ENCODE results near the gene DHX32. TPM values are rescaled to one million over a fixed set of nuclear protein-coding genes. Genes with fewer than 3 reads are reported as not detected.

The DHX32 gene
- total RNA-seq, 1 experiment from 2014 or later = not detected

GRCh38 chr10:125846894-125847293 lies 34.2 kb downstream of the DHX32 start:
- Histone ChIP-seq H3K9me3 (ENCODE audit: low read length) (no peaks in the 10 kb centered on the region), H2AFZ (ENCODE audit: low read length) (no peak overlapping the region), H3K9ac (ENCODE audit: low read length) (no peak overlapping the region), H3K4me2 (ENCODE audit: low read depth, low read length, poor library complexity, severe bottlenecking) (no peak overlapping the region), H3K27me3 (ENCODE audit: low read length) (no peaks in the 10 kb centered on the region), H3K9me2 (replicated peaks; ENCODE audit: insufficient read depth, low read length) (no peaks in the 10 kb centered on the region), H3K36me3 (ENCODE audit: insufficient read depth, low read length) (no peaks in the 10 kb centered on the region), H3K79me2 (ENCODE audit: low read length) (no peaks in the 10 kb centered on the region), H3K27ac (ENCODE audit: low read length) (no peak overlapping the region), H4K20me1 (ENCODE audit: insufficient read depth, low read depth, low read length) (no peaks in the 10 kb centered on the region), H3K4me3 (ENCODE audit: low read length) (no peak overlapping the region), H3K4me1 (ENCODE audit: low read length) (no peaks in the 10 kb centered on the region)
- DNase-seq = no peak

- no peak for DNase-seq
- peaks cover 3% of the 10 kb centered on the region; the same call in 1 of the 2 replicates for H3K36me3 ChIP-seq (ENCODE audit: insufficient read depth, low read length)
- no peak overlapping the region for H3K9ac ChIP-seq (ENCODE audit: low read length)
- no peak overlapping the region for H3K4me3 ChIP-seq (ENCODE audit: low read length)
- H3K9me2 ChIP-seq (replicated peaks; ENCODE audit: insufficient read depth, low read length) = no peaks in the 10 kb centered on the region
- no peaks in the 10 kb centered on the region for H4K20me1 ChIP-seq (ENCODE audit: insufficient read depth, low read depth, low read length)
- H3K27me3 ChIP-seq (ENCODE audit: low read length) = no peaks in the 10 kb centered on the region
- no peak overlapping the region for H3K27ac ChIP-seq (ENCODE audit: low read length)
- no peak overlapping the region for H3K4me2 ChIP-seq (ENCODE audit: low read depth, low read length, poor library complexity, severe bottlenecking)
- H2AFZ ChIP-seq (ENCODE audit: low read length) = no peak overlapping the region
- no peaks in the 10 kb centered on the region for H3K9me3 ChIP-seq (ENCODE audit: low read length)
- H3K4me1 ChIP-seq (ENCODE audit: low read length) = no peaks in the 10 kb centered on the region
- H3K79me2 ChIP-seq (ENCODE audit: low read length) = no peaks in the 10 kb centered on the region
Measured at GRCh38 chr10:125845617-125846016, 35.5 kb downstream of the DHX32 start.

- no peak overlapping the region for H3K4me3 ChIP-seq (ENCODE audit: low read length)
- H4K20me1 ChIP-seq (ENCODE audit: insufficient read depth, low read depth, low read length) = no peaks in the 10 kb centered on the region
- no peak overlapping the region for H3K4me2 ChIP-seq (ENCODE audit: low read depth, low read length, poor library complexity, severe bottlenecking)
- no peaks in the 10 kb centered on the region for H3K79me2 ChIP-seq (ENCODE audit: low read length)
- H3K4me1 ChIP-seq (ENCODE audit: low read length) = no peaks in the 10 kb centered on the region
- no peaks in the 10 kb centered on the region for H3K27me3 ChIP-seq (ENCODE audit: low read length)
- no peak overlapping the region for H2AFZ ChIP-seq (ENCODE audit: low read length)
- DNase-seq = no peak
- H3K27ac ChIP-seq (ENCODE audit: low read length) = no peak overlapping the region
- H3K9me2 ChIP-seq (replicated peaks; ENCODE audit: insufficient read depth, low read length) = no peaks in the 10 kb centered on the region
- H3K9ac ChIP-seq (ENCODE audit: low read length) = no peak overlapping the region
- H3K36me3 ChIP-seq (ENCODE audit: insufficient read depth, low read length) = peaks cover 3% of the 10 kb centered on the region; the same call in 1 of the 2 replicates
- H3K9me3 ChIP-seq (ENCODE audit: low read length) = no peaks in the 10 kb centered on the region
Measured at GRCh38 chr10:125844751-125845221, 36.3 kb downstream of the DHX32 start.

GRCh38 chr10:125843603-125844329 lies 37.3 kb downstream of the DHX32 start:
- H3K4me3 ChIP-seq (ENCODE audit: low read length) = no peak overlapping the region
- H3K27ac ChIP-seq (ENCODE audit: low read length) = no peak overlapping the region
- no peak for DNase-seq
- H2AFZ ChIP-seq (ENCODE audit: low read length) = no peak overlapping the region
- H3K36me3 ChIP-seq (ENCODE audit: insufficient read depth, low read length) = peaks cover 3% of the 10 kb centered on the region; the same call in 1 of the 2 replicates
- H3K9me3 ChIP-seq (ENCODE audit: low read length) = no peaks in the 10 kb centered on the region
- no peaks in the 10 kb centered on the region for H3K27me3 ChIP-seq (ENCODE audit: low read length)
- no peaks in the 10 kb centered on the region for H3K4me1 ChIP-seq (ENCODE audit: low read length)
- H3K4me2 ChIP-seq (ENCODE audit: low read depth, low read length, poor library complexity, severe bottlenecking) = no peak overlapping the region
- H3K9me2 ChIP-seq (replicated peaks; ENCODE audit: insufficient read depth, low read length) = no peaks in the 10 kb centered on the region
- H3K9ac ChIP-seq (ENCODE audit: low read length) = no peak overlapping the region
- H3K79me2 ChIP-seq (ENCODE audit: low read length) = no peaks in the 10 kb centered on the region
- H4K20me1 ChIP-seq (ENCODE audit: insufficient read depth, low read depth, low read length) = no peaks in the 10 kb centered on the region

- Histone ChIP-seq H4K20me1 (ENCODE audit: insufficient read depth, low read depth, low read length) (no peaks in the 10 kb centered on the region), H2AFZ (ENCODE audit: low read length) (no peak overlapping the region), H3K36me3 (ENCODE audit: insufficient read depth, low read length) (peaks cover 10% of the 10 kb centered on the region; the same call in 1 of the 2 replicates), H3K27ac (ENCODE audit: low read length) (no peak overlapping the region), H3K79me2 (ENCODE audit: low read length) (no peaks in the 10 kb centered on the region), H3K4me2 (ENCODE audit: low read depth, low read length, poor library complexity, severe bottlenecking) (no peak overlapping the region), H3K9me3 (ENCODE audit: low read length) (no peaks in the 10 kb centered on the region), H3K4me1 (ENCODE audit: low read length) (no peaks in the 10 kb centered on the region), H3K9ac (ENCODE audit: low read length) (no peak overlapping the region), H3K27me3 (ENCODE audit: low read length) (no peaks in the 10 kb centered on the region), H3K9me2 (replicated peaks; ENCODE audit: insufficient read depth, low read length) (no peaks in the 10 kb centered on the region), H3K4me3 (ENCODE audit: low read length) (no peak overlapping the region)
- DNase-seq = no peak
Measured at GRCh38 chr10:125840955-125841354, 40.1 kb downstream of the DHX32 start.

- Histone ChIP-seq H3K79me2 (ENCODE audit: low read length) (no peaks in the 10 kb centered on the region), H3K4me1 (ENCODE audit: low read length) (no peaks in the 10 kb centered on the region), H4K20me1 (ENCODE audit: insufficient read depth, low read depth, low read length) (no peaks in the 10 kb centered on the region), H3K9me2 (replicated peaks; ENCODE audit: insufficient read depth, low read length) (no peaks in the 10 kb centered on the region), H3K27me3 (ENCODE audit: low read length) (no peaks in the 10 kb centered on the region), H2AFZ (ENCODE audit: low read length) (no peak overlapping the region), H3K27ac (ENCODE audit: low read length) (no peak overlapping the region), H3K9me3 (ENCODE audit: low read length) (no peaks in the 10 kb centered on the region), H3K36me3 (ENCODE audit: insufficient read depth, low read length) (peaks cover 10% of the 10 kb centered on the region; the same call in 1 of the 2 replicates), H3K4me3 (ENCODE audit: low read length) (no peak overlapping the region), H3K4me2 (ENCODE audit: low read depth, low read length, poor library complexity, severe bottlenecking) (no peak overlapping the region), H3K9ac (ENCODE audit: low read length) (no peak overlapping the region)
- DNase-seq = no peak
Measured at GRCh38 chr10:125840406-125840805, 40.7 kb downstream of the DHX32 start.

- Histone ChIP-seq H3K9me3 (ENCODE audit: low read length) (no peaks in the 10 kb centered on the region), H3K27ac (ENCODE audit: low read length) (no peak overlapping the region), H3K9me2 (replicated peaks; ENCODE audit: insufficient read depth, low read length) (no peaks in the 10 kb centered on the region), H3K36me3 (ENCODE audit: insufficient read depth, low read length) (peaks cover 15% of the 10 kb centered on the region), H3K4me2 (ENCODE audit: low read depth, low read length, poor library complexity, severe bottlenecking) (no peak overlapping the region), H3K4me3 (ENCODE audit: low read length) (no peak overlapping the region), H3K27me3 (ENCODE audit: low read length) (no peaks in the 10 kb centered on the region), H2AFZ (ENCODE audit: low read length) (no peak overlapping the region), H3K79me2 (ENCODE audit: low read length) (no peaks in the 10 kb centered on the region), H4K20me1 (ENCODE audit: insufficient read depth, low read depth, low read length) (no peaks in the 10 kb centered on the region), H3K4me1 (ENCODE audit: low read length) (no peaks in the 10 kb centered on the region), H3K9ac (ENCODE audit: low read length) (no peak overlapping the region)
- no peak for DNase-seq
Measured at GRCh38 chr10:125838802-125839575, 42.1 kb downstream of the DHX32 start.

- peaks cover 3% of the 10 kb centered on the region; the same call in 1 of the 2 replicates for H3K79me2 ChIP-seq (ENCODE audit: low read length)
- no peak overlapping the region for H3K9ac ChIP-seq (ENCODE audit: low read length)
- H3K36me3 ChIP-seq (ENCODE audit: insufficient read depth, low read length) = peaks cover 34% of the 10 kb centered on the region
- H3K27ac ChIP-seq (ENCODE audit: low read length) = no peak overlapping the region
- H3K9me2 ChIP-seq (replicated peaks; ENCODE audit: insufficient read depth, low read length) = no peaks in the 10 kb centered on the region
- H3K4me1 ChIP-seq (ENCODE audit: low read length) = no peaks in the 10 kb centered on the region
- no peak overlapping the region for H3K4me3 ChIP-seq (ENCODE audit: low read length)
- H3K4me2 ChIP-seq (ENCODE audit: low read depth, low read length, poor library complexity, severe bottlenecking) = no peak overlapping the region
- no peak overlapping the region for H2AFZ ChIP-seq (ENCODE audit: low read length)
- DNase-seq = no peak
- no peaks in the 10 kb centered on the region for H3K27me3 ChIP-seq (ENCODE audit: low read length)
- H3K9me3 ChIP-seq (ENCODE audit: low read length) = no peaks in the 10 kb centered on the region
- H4K20me1 ChIP-seq (ENCODE audit: insufficient read depth, low read depth, low read length) = no peaks in the 10 kb centered on the region; the same call in 1 of the 2 replicates
Measured at GRCh38 chr10:125836746-125837145, 44.3 kb downstream of the DHX32 start.

Data from Karpas-422 (cell line).